ENCODE results near the gene NAALADL2.
"Not testable (repeated sequence)": the region's sequence is repeated elsewhere in the genome, so short reads cannot be mapped to it uniquely, and the experiment has no call there.

NAALADL2 gene

DNA sequence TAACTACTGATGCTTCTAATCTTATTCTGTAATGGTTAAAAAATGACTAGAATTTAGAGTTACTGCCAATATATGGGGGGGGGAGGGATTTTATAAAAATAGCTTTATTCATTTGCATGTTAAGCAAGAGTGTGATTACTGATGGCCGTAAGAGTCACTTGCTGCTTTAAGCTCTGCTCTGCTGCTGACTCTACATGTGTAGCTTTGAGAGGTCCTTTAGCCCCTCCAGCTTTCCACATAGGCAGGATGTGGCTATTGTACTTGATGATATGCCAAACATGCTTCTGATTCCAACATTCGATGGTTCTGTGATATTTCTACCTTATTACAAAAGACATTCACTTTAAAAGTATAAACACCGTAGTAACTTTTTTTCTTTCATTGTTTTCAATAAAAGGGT is 511.3 kb downstream of the NAALADL2 start:
- not testable (repeated sequence) for DNase-seq (ENCODE audit: low read depth)

DNA sequence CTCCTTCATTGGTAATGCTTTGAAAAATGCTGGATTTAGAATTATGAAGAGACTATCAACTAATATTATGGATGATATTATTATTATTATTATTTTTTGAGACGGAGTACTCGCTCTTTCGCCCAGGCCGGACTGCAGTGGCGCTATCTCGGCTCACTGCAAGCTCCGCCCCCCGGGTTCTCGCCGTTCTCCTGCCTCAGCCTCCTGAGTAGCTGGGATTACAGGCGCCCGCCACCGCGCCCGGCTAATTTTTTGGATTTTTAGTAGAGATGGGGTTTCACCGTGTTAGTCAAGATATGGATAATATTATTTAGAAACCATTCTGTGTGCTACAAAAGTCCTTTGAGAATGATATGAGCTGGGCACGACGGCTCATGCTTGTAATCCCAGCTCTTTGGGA is 512.1 kb downstream of the NAALADL2 start:
- DNase-seq (ENCODE audit: low read depth), result not testable (repeated sequence)

DNA sequence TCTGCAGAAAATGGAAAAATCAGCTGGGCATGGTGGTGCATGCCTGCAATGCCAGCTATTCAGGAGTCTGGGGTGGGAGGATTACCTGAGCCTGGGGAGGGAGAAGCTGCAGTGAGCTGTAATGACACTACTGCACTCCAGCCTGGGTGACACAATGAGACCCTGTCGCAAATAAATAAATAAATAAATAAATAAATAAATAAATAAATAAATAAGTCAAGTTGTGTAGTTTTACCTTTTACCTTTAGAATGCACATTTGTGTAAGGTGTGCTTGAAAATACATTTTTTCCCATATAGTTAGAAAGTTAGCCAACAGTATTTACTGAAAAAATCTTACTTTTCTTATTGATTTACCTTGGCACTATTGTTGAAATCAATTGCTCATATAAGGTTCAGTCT is 515.6 kb downstream of the NAALADL2 start:
- DNase-seq (ENCODE audit: low read depth), result no peak

DNA sequence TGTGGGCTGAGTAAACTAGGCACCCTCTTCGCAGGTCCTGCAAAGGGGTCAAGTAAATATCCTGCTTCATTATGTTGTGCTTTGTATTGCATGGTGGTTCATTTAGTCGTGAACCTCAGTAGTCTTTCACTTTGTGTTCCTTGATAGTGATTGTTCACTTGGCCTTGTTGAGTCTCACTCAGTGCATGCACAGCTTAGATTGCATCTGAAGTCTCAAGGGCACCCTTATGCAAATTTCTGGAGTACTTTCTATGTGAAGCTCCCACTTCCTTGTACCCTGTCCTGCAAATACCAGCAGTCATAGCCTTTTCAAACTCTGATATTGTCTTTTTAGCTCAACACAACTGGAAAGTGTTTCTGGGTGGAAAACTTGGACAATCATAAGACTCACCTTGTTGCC is 519.2 kb downstream of the NAALADL2 start:
- no peak for DNase-seq (ENCODE audit: low read depth)

DNA sequence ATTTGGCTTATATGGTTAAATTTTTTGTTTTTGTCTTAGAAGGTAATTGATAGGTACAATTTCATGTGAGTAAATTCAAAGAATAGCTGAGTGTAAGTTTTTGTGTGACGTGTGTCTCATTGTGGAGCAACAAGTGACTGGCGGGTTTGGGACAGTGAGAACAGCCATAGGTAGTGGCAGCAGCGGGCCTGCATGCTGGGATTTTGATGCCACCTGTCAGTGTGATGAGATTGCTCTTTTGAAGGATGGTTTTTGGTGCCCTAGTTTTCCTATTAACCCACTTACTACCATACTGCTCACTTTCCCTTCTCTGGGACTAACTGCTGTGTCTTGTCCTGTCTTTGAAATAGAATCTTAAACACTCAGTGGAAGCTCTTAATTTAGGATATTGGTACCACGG is 522.6 kb downstream of the NAALADL2 start:
- DNase-seq (ENCODE audit: low read depth), result no peak

DNA sequence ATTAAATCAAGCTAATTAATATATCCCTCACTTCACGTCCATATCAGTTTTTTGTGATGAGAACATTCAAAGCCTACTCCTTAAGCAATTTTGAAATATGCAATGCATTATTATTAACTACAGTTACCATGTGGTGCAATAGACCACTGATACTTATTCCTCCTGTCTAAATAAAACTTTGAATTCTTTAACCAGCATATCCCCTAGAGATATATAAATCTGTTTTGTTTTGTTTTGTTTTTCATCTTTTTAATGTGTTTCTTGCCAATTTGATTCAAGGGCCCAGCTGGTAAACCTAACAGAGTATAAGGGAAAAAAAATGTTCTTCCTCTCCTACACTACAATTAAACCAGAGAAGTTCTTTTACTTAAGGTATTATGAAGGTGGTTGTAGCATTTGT is 524.2 kb downstream of the NAALADL2 start:
- DNase-seq (ENCODE audit: low read depth), result no peak

DNA sequence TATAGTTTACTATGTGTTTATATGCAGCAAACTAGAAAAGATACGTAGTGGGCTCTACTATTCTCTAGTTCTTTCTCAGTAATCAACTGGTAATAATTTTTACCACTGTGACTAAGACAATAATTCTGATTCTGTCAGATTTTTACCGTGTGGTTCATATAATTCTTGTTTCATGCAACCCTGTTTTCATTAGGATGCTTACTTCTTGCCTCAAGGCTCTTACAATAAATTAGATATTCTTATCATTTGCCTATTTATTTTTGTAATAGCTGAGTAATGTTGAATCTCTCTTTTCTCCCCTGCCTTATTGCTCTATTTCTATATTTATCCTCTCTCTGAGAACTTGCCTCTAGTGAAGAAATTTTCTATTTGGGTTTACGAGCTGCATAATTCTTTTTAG is 524.7 kb downstream of the NAALADL2 start:
- no peak for DNase-seq (ENCODE audit: low read depth)

DNA sequence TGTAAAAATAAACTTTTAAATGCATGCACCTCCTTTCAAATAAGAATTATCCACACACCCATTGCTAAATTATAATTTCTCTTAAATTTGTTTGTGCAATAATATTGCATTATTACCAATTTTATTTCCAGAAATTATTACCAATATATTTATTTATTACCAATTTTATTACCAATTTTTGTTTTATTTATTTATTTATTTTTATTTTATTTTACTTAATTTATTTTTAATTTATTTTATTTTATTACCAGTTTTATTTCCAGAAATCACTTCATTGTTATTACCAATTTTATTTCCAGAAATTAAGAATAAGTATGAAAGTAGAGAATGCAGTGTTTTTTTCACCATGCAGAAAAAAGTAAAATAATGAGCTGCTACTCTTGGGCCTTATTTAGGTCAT is 525.4 kb downstream of the NAALADL2 start:
- no peak for DNase-seq (ENCODE audit: low read depth)

DNA sequence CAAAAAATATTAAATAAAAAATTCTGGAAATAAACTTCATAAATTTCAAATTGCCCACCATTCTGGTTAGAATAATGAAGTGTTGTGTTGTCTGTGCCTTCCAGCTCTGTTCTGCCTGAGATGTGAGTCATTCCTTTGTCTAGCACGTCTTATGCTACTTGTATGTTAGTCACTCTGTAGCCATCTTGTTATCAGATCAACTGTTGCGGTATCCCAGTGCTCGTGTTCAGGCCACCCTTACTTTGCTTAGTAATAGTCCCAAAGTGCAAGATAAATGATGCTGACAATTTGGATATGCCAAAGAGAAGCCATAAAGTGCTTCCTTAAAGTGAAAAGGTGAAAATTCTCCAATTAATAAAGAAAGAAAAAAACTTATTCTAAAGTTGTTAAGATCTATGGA is 527.5 kb downstream of the NAALADL2 start:
- DNase-seq (ENCODE audit: low read depth), result no peak

DNA sequence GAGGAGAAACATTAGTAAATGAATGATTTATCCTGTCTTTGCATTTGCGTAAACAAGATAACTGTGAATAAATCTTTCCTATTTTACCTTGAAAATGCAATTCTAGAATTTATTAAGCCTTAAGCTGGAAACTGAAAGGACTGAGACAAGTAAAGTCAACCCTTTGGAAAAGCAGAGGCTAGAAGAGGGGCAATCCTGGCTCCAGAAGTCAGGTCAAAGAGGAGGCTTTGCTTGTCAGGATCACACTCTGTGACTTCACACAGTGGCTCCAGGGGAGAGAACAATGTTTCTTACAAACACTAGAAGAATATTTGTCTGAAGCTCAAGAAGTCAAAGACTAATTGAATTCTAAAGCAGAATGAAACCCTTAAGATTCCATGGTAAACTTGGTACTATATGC is 530.4 kb downstream of the NAALADL2 start:
- DNase-seq (ENCODE audit: low read depth), result no peak

DNA sequence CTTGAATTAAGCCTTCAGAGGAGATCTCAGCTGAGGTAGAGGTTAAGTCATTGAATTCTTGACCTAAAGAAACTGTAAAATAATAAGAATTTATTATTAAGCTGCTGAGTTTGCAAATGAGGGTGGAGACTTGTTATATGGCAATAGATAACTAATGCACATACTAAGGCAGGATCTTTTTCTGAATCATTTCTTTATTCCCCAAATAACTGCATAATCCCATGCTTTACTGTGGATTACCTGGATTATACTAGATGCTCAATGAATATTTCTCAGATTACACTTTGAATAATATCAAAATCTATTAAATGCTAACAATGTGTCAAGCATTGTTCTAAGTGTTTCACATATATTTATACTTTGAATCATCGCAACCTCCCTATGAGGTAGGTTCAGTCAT is 532.5 kb downstream of the NAALADL2 start:
- DNase-seq (ENCODE audit: low read depth), result no peak

DNA sequence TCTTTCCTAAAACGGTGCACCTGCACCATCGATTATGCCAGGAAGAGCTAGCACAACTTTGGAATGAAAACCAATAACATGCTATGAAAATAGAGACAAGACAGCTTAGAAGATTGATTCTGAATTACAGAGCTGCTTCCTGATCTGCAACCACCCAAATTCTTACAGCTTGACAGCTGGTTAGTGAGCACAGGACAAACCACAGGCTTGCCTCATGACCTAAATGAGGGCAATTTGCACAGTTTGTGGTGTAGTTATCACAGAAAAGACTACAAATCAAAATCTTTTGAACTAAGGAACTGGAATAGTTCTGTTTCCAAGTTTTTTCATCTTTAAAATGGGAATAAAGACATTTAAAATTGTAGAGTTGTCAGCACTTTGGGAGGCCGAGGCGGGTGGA is 533.5 kb downstream of the NAALADL2 start:
- DNase-seq (ENCODE audit: low read depth), result no peak

DNA sequence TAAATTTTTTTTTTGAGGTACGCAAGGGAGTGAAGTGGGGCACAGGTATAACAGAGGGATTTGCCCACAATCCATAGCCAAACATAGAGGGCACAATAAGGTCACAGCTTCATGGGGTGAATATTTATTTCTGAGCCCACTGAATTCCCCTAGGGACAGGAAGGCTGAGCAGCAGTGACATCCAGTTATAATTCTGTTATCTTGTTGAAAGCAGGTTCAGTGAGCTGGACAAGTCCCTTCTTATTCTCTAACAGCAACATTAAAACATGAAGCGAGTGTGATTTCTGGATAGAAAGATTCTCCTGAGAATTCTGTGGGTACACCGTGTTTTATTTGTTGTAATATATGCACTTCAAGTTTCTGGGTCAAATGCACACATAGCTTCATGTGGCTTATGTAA is 538.2 kb downstream of the NAALADL2 start:
- DNase-seq (ENCODE audit: low read depth), result no peak

DNA sequence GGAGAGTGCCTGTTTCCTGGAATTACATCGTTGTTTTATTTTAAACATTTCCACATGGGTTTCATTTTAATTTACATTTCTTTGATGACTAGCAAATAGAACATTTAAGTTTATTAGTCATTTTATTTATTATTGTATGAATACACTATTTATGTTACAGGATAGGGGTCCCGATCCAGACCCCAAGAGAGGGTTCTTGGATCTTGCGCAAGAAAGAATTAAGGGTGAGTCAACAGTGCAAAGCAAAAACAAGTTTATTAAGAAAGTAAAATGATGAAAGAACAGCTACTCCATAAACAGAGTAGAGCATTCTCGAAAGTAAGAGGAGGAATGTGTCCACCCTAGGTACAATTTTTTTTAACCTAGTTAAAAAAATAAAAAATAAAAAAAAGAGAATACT is 539.5 kb downstream of the NAALADL2 start:
- no peak for DNase-seq (ENCODE audit: low read depth)

DNA sequence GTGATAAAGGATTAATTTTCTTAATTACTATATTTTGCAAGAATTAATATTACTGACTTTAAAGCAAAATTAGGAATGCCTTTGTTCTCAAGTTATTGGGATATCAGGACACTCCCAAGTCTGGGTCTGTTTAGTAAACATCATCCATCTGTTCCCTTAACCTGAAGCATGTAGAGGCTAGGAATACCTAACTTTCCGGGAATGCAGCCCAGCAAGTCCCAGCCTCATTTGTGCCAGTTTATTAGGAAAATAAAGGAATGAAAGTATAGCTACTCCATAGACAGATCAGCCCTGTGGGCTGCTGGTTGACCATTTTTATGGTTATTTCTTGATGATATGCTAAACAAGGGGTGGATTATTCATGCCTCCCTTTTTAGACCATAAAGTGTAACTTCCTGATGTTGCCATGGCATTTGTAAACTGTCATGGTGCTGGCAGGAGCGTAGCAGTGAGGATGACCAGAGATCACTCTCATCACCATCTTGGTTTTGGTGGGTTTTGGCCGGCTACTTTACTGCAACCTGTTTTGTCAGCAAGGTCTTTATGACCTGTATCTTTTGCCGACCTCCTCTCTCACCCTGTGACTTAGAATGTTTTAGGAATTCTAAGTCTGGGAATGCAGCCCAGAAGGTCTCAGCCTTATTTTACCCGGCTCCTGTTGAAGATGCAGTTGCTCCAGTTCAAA is 540.2 kb downstream of the NAALADL2 start:
- DNase-seq (ENCODE audit: low read depth), result no peak

DNA sequence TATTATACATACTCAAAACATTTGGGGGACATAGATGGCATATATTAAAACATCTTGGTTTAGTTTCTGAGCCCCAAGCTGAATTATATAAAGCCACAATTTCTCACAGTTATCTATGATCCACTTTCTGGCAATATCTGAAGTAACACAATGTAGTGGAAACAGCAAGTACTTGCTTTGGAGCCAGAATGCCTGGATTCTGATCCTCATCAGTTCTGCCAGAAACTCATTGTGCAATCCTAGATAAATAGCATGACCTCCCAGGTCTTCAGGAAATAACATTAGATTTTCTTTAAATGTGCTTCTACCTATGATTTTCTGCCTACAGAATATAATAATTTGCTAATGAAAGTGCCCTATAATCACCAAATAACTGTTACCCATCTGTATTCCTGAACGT is 544.9 kb downstream of the NAALADL2 start:
- no peak for DNase-seq (ENCODE audit: low read depth)

DNA sequence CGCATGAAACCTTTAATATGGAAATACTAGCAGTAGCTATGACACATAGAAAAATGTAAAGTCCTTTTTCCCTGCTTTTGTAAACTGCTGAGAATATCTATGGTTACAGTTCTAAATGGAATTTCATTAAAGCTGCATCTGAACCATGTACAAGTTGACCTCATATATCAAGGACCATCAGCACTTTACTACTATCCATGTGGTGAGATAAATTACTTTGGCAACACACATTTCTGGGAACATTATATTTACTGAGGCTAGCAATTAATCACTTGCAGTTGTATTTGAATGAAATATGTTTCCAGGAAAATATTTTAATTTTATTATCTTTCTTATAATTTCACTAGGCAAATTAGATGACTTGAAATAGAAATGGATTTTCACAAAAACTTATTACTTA is 545.5 kb downstream of the NAALADL2 start:
- no peak for DNase-seq (ENCODE audit: low read depth)

DNA sequence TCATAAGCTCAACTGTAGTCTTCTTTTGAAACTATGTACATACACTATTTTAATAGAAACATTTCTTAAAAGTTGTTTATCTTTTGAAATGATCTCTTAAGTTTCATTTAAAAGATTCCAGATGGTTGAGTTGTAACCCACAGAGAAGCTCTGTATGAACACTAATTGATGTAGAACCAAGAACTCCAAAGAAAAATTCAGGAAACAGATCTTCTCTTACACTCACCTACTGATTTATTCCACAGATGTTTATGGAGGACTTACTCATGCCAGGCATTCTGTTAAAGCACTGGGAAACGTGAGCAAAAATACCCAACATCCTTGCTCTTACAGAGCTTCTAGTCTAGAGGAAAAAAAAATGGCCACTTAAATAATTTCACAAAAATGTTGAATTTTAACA is 551.1 kb downstream of the NAALADL2 start:
- DNase-seq (ENCODE audit: low read depth), result no peak

DNA sequence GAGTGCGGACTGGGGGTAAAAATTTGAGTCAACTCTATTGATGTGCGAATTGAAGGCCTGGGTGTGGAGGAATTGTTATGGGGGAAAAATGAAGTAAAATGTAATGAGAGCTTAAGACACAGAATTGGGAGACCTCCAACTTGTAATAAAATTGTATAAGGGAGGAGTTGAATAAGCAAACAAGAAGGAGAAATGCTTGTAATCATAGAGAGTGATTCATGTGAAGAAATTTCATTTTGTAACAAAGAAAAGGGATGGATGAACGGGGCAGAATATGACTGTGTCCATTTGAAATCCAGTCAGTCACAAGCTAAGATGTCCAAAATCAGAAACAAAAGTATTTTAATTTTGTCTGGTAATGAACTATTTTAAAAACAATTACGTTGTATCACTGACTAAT is 552.3 kb downstream of the NAALADL2 start:
- no peak for DNase-seq (ENCODE audit: low read depth)

DNA sequence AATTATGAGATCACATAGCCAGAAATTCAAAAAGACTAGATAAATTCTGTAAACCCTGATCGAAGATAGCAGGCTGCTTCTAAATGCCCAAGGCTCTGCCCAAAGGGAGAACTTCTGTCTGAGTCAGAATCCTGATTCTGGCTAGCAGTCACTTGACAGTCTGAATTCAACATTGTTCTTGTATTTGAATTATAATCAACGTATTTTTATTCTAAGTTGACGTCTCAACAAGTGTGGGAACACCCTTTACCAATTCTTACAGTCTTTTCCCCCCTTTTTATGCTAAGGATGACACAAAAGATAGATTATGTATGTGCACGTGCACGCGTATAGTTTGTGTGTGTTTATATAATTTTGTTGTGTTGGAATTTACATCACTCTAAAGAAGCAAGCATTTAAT is 552.8 kb downstream of the NAALADL2 start:
- DNase-seq (ENCODE audit: low read depth), result no peak

DNA sequence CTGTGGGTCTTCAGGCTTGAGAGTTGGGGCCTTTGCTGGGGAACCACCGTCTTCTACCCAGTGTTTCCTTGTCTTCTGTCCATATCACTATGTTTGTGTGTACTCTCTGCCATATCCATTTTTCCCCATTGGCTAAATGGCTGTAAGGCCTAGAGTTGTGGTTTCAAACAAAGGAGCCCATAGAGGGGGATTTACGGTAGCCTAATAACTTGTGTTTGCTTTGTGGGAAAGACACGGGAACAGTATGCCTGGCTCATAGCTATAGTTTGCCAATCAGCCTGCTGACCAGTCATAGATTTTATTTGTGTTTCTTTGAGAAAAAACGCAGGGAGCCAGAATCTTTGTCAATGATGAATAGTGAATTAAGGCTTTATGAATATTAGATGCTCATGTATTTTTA is 554.8 kb downstream of the NAALADL2 start:
- no peak for DNase-seq (ENCODE audit: low read depth)

DNA sequence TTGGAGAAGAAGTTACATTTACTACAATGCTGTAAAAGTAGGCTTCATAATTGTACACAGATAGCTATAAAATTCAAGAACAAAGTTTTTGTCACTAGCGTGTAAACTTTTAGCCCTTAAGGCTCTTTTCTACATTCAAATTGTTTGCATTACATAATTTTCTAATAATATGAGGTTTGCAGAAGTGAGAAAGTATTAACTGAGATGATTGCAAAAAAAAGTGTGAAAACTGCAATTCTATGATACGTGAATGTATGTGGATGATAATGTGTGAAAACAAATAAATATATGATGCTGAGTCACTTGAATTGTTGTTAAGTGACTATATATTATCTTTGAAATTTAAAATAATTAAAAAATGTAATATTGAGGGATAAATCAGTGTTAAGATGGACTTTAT is 557.5 kb downstream of the NAALADL2 start:
- no peak for DNase-seq (ENCODE audit: low read depth)

DNA sequence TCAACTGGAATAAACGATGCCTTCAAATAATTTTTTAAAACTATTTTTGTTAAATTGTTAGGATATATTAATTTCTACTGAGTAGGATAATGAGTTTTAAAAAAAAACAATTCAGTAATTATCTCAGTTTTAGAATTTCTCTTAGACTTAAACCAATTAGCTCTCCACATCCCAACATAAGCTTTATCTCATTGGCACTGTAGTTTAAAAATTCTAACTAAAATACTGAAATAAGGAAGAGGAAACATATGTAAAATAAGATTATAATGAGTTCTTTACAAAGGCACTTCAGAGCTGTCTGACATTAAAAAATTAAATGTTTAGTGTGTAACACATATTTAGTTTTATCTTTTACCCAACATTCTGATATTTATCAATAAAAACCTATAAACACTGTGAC is 558.3 kb downstream of the NAALADL2 start:
- no peak for DNase-seq (ENCODE audit: low read depth)

DNA sequence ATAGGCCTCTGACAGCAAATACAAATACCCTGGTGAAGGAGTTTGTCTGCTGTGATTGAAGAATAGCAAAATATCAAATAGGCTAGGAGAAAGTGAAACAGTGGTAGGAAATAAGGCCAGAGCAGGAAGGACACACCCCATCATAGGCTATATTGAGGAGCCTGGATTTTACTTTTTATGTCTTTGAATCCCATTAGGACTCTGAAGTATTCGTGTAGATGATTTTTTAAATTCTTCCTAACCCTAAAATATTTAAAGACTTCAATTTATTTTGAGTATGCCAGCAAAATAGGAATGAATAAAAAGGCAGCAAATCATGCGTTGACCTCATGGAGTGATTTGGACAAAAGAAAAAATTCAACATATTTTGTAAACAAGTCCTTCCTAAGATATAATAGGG is 562.8 kb downstream of the NAALADL2 start:
- DNase-seq (ENCODE audit: low read depth), result no peak

DNA sequence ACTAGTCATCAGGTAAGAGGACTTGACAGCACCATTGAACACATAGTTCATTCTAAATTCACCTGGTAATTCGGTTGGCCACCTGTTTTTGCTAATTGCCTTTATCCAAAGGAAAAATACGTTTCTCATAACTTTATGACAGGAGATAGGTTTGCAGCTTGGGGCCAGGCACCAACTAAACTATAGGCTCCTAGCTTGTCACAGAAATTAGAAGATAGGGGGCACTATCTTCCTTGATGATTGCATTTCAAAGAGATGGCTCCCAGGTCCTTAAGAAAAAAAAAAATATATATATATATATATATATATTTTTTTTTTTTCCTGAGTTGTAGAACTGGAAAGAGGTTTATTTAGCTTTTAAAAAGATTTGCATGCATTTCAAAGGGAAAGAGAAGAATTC is 563.6 kb downstream of the NAALADL2 start:
- no peak for DNase-seq (ENCODE audit: low read depth)
